Measurements from ENCODE around the gene FBXL3.

The FBXL3 gene

GRCh38 chr13:77026861-77027621 lies at the start of gene FBXL3:
Gene FBXL3 (minus strand): TSS chr13:77027159. CDS start chr13:77021860, 5,299 bp downstream.
- DNase-seq (ENCODE audit: low spot score) = peak; percentile 82

- no peak for DNase-seq (ENCODE audit: low spot score)
Observed at GRCh38 chr13:77067519-77067918, 40.6 kb upstream of the FBXL3 start.

GRCh38 chr13:77065461-77066147 lies 38.6 kb upstream of the FBXL3 start:
- no peak for DNase-seq (ENCODE audit: low spot score)

GRCh38 chr13:77062097-77062496 lies 35.1 kb upstream of the FBXL3 start:
- peak; percentile 44 for DNase-seq (ENCODE audit: low spot score)

- DNase-seq (ENCODE audit: low spot score) = no peak
Observed at GRCh38 chr13:77061362-77061761, 34.4 kb upstream of the FBXL3 start.

GRCh38 chr13:77056886-77057285 lies 29.9 kb upstream of the FBXL3 start:
- DNase-seq (ENCODE audit: low spot score) = no peak

GRCh38 chr13:77056382-77056781 lies 29.4 kb upstream of the FBXL3 start:
- DNase-seq (ENCODE audit: low spot score) = no peak

- DNase-seq (ENCODE audit: low spot score) = no peak
Observed at GRCh38 chr13:77055158-77055557, 28.2 kb upstream of the FBXL3 start.

GRCh38 chr13:77053192-77053591 lies 26.2 kb upstream of the FBXL3 start:
- no peak for DNase-seq (ENCODE audit: low spot score)

- no peak for DNase-seq (ENCODE audit: low spot score)
Observed at GRCh38 chr13:77048681-77049080, 21.7 kb upstream of the FBXL3 start.

- DNase-seq (ENCODE audit: low spot score) = no peak
Observed at GRCh38 chr13:77047649-77048343, 20.8 kb upstream of the FBXL3 start.

- no peak for DNase-seq (ENCODE audit: low spot score)
Observed at GRCh38 chr13:77042566-77043177, 15.7 kb upstream of the FBXL3 start.

- no peak for DNase-seq (ENCODE audit: low spot score)
Observed at GRCh38 chr13:77040835-77041234, 13.9 kb upstream of the FBXL3 start.

- DNase-seq (ENCODE audit: low spot score) = no peak
Observed at GRCh38 chr13:77040076-77040475, 13.1 kb upstream of the FBXL3 start.

GRCh38 chr13:77038907-77039480 lies 12.0 kb upstream of the FBXL3 start:
- no peak for DNase-seq (ENCODE audit: low spot score)

GRCh38 chr13:77036279-77036678 lies 9.3 kb upstream of the FBXL3 start:
- DNase-seq (ENCODE audit: low spot score) = no peak

- DNase-seq (ENCODE audit: low spot score) = no peak
Observed at GRCh38 chr13:77034881-77035280, 7.9 kb upstream of the FBXL3 start.

- DNase-seq (ENCODE audit: low spot score) = no peak
Observed at GRCh38 chr13:77033717-77034302, 6.9 kb upstream of the FBXL3 start.

GRCh38 chr13:77031656-77032243 lies 4.8 kb upstream of the FBXL3 start:
- no peak for DNase-seq (ENCODE audit: low spot score)

- no peak for DNase-seq (ENCODE audit: low spot score)
Observed at GRCh38 chr13:77029436-77029835, 2.5 kb upstream of the FBXL3 start.

GRCh38 chr13:77028202-77028601 lies 1.2 kb upstream of the FBXL3 start:
- peak; percentile 30 for DNase-seq (ENCODE audit: low spot score)
